HG03442 (cell line): ENCODE results near the gene BORCS5.
"Not testable (repeated sequence)": the region's sequence is repeated elsewhere in the genome, so short reads cannot be mapped to it uniquely, and the experiment has no call there.

Experiments used
- ATAC-seq: cut with Tn5 transposase; IDR thresholded peaks from one replicate; pipeline ENCODE4 v1.9.1; 2021; ENCODE audit warnings: mild to moderate bottlenecking, moderate library complexity; ENCODE audit not compliant: unreplicated experiment

The BORCS5 gene

DNA sequence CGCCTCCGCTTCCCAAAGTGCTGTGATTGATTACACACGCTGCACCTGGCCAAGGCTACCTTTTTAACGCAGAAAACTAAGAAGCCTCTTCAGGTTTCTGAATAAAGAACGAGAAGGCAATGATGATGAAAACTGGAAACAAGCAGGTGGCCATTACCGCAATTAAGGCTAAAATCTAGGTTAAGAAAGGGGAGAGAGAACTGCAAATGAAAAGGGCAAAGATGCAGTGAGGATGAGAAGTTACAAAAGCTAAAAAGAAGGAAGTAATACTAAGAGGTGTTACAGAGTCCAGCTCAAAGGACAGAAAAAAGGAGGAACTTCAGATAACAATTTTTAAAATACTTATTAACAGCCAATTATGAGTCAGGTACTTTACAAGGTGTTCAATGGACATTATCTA is 126.1 kb downstream of the BORCS5 start:
- ATAC-seq = no peak

DNA sequence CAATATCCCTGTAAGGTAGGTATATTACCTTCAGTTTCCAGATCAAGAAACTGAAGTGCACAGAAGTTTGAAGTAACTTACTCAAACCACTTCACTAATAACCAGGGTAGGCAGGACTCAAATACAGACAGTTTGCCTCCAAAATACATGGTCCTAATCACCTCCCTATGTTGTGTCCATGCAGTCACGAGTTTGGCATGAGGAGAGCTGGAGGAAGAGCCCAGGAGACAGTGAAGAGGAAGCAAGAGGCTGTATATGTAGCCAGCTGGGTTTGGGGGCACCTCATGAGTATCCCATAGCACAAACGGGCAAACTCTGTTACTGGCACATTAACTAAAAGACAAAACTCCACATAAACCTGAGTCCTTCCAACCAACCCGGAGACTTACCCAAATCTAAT is 126.6 kb downstream of the BORCS5 start:
- no peak for ATAC-seq

DNA sequence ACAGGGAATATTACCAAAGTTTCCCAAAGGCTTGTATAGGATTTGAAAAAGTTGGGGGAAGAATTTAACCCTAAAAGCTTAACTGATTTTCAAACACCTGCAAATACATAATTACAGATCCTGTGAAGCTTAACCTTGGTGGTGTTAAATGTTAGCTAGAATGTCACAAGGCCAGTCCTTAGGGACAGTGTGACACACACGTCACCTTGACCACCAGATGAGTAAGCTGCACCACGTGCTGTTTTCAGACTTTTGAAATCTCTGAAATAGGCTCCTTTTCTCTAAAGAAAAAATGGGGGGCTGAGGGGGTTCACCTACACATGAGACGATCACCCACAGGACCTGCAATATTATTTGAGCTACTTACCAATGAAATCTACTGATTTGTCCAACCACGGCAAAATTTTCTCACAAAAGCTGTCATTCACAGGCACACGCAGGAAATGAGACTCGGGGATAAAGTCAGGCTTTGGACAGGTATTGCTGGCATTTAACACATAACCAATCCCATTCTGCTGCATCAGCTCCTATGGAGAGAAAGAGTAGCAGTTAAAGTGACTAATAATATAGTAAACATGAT is 129.9 kb downstream of the BORCS5 start:
- ATAC-seq = peak; percentile 73

DNA sequence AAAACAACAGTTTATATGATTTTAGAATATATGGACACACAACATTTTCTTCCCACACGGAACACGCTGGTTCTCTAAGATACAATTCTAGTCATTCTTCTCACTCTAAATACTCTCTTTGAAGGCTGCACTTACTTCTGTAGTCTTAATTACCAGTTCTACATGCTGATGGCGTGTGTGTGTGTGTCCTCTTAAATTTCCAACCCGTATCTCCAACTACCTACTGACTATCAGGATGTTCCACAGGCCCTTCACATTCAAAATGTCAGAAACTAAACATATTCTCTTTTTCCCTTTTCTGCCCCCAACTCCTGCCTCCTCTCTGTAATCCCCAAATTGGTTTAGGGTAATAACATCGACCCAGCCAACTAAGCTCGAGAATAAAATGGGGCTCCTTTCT is 130.6 kb downstream of the BORCS5 start:
- ATAC-seq = no peak

DNA sequence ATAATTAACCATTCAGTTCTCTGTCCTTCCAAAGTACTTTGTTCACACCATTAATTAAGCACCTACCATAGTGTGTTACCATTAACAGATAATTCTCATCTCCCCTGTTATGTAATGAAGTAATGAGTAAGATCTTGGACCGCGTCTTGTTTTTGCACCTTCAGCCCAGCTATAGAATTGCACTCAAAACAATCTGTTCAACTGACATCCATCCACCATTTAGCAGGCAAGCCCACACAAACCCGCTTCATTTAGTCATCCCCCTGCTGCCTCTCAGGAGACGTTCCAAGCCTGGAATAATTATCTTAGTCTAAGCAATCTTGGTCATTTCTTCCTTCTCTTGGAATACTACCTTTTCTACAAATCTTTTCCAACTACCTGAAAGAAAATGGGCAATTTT is 131.4 kb downstream of the BORCS5 start:
- no peak for ATAC-seq

DNA sequence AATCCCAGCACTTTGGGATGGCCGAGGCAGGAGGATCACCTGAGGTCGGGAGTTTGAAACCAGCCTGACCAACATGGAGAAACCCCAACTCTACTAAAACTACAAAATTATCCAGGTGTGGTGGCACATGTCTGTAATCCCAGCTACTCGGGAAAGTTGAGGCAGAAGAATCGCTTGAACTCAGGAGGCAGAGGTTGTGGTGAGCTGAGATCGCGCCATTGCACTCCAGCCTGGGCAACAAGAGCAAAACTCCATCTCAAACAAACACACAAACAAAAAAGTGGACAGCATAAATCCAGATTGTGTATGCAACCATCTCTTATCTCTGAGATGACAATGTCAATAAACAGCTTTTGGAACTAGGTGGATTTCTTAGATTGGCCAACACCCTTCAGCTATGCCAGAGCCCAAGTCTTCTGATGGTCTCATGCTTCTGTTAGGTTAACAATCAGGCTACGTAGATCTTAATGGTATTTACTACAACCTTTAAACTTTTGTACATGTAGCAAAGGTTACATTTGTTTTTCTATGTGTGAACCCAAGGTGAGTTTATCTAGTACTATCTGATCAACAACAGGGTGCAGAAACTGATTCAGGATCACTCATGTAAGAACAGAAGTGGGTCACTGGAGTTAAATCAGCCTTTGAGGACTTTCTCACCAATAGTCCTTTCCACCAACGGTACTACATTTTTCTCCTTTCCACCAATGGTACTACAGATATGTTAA is 132.1 kb downstream of the BORCS5 start:
- ATAC-seq = no peak

DNA sequence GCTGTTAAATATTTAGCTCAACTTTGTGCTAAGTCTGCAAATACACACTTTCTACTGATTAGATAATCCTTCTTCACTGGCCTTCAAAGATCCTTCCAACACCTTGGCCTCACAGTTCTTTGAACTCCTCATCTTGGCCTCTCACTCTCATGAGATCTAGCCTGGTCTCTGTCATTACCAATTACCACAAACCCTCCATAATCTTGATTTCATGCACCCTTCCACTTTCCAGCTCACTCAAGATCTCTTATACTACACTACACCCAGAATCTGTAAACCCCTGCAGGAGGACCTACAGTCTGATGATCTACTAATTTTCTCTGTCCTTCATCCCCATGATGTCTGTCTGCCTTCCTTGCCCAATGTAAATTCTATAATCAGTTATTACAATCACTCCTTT is 134.7 kb downstream of the BORCS5 start:
- no peak for ATAC-seq

DNA sequence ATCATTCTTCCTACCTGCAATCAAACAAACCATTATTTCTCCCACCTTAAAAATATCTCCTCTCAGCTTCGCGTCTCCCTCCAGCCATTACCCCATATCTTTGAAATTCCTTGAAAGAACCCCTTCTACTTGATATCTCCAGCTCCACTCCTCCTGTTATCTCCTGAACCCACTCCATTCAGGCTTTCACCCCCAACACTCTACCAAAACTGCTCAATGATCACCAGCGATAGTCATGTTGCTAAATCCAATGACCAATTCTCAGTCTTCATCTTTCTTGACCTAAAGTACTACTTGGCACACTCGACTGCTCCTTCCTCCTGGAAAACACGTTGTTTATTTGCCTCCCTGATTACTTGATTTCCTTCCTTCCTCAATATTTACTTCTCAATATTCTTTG is 135.7 kb downstream of the BORCS5 start:
- ATAC-seq = no peak

DNA sequence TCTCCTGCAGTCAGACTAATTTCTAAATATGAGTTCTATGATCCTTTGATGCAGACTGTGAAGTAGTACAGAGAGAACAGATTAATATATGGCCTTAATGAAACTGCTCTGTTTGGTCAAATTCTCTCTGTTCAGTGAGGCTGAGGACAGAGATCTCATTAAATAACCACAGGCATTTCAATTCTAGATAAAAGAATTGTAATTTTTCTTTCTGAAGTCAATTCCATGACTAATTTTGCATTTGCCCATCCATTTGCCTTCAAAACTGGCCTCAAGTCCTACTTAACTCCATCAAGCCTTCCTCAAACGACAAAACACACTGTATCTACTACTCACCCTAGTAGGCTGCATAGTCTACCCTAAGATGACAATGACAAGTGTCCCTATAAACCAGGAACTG is 138.7 kb downstream of the BORCS5 start:
- ATAC-seq = no peak

DNA sequence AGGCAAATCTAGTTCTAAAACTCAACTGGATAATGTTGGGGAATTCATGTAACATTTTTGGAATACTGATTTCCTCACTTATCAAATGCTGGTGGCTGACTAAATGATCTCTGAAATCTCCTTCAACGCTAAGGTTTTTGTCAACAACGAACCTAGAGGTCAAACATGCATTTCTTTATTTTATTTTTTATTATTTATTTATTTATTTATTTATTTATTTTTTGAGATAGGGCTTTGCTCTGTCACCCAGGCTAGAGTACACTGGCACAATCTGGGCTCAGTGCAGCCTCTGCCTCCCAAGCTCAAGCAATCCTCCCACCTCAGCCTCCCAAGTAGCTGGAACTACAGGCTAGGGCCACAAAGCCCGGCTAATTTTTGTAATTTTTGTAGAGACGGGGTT is 141.3 kb downstream of the BORCS5 start:
- ATAC-seq = no peak

DNA sequence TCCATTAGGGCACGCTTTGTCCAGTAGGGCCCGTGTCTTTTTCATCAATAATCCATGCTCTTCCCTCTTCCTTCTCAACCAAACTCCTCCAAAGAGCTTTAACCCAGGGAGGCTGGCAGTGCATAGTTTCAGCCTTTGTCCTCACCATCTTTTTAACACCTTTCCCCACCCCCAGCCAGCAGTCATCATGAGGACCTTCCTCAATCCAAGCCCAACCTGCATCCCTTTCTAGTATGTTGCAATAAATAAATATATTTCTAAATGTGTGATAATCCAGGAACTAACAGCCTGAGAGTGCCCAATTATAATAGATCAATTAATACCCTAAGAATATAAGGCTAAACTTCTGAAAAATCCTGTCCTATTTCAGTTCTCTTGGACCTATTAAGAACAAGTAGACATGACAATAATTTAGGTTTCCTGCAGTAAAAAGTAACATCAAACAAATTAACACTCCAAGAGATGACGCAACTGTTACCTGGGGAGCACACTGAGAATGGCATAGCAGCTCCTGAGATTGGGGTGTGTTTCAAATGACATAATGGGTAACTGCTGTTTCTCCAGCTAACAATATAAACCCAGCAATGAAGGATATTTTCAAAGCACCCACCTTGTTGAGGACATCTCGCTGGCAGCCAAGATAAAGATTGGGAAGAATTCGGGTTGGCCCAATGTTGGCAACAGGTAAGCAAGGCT is 143.2 kb downstream of the BORCS5 start:
- ATAC-seq = no peak

DNA sequence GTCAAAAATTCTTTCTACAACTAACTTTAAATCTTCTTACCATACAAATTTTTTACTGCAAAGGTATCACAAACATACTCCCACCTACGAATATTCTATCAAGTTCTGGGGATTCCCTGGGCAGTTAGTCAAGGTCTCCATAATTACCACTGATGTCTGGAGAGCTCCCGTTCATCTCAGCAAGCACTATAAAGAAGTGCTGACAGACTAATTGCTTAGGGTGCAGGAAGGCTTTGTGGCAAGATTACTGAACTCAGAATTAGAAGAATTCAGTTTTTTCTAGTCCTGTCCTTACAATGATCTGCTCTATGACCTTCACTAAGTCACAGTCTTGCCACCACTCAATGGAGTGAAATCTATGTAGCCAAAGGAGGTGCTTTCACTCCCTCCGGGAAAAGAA is 144.2 kb downstream of the BORCS5 start:
- no peak for ATAC-seq

DNA sequence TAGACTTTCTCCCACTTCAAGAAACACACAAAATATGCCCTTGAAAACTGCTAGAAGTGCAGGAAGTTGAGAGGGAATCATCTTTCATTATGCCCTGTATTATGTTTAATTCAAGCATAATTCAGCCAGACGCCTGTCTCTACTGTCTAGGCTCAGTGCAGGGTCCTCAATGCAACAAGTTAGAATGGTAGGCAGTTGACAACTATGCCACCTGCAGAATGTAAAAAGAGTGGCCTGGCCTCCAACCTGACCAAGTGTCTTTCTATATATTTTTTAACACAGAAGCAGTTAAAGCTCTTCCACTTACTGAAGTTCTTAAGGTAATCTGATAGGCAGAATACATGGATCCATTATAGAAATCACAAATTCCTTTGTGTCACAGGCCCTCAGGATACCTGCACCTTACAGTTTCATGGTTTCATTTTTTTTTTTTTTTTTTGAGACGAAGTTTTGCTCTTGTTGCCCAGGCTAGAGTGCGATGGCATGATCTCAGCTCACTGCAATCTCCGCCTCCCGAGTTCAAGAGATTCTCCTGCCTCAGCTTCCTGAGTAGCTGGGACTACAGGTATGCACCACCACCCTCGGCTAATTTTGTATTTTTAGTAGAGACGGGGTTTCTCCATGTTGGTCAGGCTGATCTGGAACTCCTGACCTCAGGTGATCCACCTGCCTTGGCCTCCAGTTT is 145.4 kb downstream of the BORCS5 start:
- not testable (repeated sequence) for ATAC-seq

DNA sequence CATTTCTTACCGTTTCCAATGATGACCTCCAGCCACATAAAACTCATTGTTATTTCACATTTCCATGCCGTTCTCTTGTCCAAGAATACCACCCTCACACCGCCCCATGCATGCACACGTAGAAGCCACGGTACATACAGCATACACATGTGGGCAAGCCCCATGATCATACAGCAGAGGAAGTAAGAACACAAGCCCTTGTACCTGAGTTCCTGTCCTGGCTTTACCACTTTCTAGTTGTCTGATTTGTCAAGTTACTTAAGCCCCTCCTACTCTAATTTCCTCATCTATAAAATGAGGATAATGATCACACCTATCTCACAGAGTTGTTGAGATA is 145.9 kb downstream of the BORCS5 start:
- no peak for ATAC-seq

DNA sequence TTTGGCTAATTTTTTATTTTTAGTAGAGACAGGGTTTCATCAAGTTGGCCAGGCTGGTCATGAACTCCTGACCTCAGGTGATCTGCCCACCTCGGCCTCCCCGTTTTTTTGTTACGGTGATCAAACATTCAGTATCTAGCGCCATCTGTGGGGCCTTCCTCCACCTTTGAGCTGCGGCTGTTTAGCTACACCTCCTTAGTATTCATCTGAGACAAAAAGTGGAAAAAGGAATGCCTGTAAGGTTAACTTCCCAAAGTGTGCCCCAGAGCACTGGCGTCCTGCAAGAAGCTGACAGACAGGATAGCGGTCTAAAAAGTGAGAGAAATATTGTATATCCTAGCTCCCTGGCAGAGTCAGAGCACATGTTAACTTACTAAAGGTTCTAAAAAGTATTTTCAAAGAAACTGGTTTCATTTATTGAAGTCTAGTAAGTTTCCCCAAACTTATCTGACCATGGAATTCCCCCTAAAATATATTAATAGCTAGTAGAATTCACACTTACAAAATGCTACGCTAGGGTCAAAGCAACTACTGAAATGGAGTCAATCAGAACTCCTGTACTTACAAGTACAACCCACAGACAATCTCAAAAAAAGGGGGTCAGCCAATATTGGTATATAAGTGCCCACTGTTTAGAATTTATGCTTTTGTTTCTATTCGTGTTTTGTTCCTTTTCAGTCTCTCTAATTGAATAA is 146.7 kb downstream of the BORCS5 start:
- ATAC-seq = no peak

DNA sequence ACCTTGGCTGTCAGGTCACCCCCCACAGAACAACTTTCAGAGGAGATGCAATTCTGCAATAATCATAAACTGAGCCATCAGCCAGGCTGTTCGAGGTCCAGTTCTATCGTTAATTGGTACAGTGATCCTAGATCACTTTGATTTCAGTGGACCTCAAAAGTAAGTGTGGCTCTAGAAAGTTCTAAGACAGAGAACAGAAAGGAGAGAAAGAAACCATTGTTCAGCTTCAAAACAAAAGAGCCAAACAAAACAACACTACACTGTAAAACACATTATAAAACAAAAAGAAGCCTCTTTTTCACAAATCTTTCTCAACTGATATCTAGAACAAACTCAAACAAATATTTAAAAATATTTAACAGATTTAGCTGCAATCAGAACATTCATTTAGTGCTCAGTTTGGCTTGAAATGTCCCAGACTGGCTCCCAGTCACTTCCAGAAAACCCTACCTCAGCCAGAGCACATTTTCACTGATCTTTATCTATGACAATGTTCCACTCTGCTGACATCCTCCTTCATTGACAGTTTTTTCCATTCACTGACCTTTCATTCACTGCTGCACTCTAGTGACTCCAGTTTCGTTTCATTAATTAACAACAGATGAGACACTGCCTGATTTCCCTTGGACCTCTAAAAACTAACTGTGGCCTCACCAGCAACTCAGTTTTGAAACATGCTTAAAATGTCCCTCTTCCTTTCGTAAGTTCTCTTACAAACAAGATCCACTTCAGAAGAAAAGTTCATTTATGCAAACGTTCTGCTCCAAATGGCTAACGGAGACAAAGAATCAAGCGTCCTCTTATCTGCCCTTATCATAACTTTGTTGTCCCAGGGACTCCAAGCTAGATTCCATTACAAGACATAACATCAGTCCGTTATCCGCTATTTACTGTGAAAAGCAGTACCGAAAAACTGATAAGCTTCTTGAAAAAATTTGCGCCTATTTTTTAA is 148.9 kb downstream of the BORCS5 start:
- peak; percentile 55 for ATAC-seq

DNA sequence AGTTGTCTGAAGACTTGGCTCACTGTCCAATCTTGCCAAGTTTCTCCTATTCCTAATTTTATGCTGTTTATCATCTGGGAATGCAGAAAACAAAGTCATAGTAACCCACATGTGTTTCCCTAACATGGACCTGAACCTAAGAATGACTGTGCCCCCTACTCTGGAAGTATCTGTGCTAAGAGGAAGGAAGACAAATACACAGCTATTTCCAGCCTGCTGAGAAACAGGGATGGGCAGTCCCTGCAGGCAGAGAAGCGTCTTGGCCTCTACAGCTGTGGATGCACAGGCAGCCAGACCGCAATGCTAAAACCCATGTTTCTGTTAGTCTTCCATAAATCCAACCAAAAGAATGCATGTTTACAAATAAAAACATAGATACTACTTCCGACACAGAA is 149.6 kb downstream of the BORCS5 start:
- ATAC-seq = no peak

DNA sequence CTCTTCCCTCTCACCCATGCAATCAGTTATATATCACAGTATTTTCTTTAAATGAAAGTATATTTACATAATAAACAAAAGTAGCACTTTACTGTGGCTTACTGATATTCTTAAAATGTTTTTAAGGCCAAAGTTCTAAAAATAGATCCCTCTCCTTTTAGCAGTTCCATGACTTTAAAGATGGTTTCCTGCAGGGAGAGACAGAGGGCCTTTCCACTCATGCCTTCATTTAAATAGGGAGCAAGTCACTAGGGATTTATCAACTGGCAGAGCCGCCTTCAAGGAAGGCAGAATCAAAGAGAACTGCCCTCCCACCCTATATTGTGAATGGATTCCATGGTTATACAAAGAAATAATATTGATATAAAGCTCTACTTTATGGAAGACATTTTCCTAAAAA is 150.2 kb downstream of the BORCS5 start:
- ATAC-seq = no peak

DNA sequence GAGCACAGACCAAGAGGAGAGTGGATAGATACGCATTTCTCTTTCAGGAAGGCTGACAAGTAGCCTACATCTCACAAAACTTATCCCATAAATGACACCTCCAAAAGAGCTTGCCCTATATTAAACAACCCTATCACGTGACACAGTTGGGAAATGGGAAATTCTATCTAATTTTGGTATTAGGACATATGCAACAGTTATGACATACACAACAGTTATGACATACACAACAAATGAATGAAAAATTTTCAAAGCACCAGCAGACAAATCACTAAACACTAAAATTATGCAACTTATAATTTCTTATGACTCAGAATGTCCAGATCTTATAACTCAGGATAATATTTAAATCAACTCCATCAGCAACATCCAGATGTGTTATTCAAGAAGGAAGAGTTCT is 151.7 kb downstream of the BORCS5 start:
- no peak for ATAC-seq

DNA sequence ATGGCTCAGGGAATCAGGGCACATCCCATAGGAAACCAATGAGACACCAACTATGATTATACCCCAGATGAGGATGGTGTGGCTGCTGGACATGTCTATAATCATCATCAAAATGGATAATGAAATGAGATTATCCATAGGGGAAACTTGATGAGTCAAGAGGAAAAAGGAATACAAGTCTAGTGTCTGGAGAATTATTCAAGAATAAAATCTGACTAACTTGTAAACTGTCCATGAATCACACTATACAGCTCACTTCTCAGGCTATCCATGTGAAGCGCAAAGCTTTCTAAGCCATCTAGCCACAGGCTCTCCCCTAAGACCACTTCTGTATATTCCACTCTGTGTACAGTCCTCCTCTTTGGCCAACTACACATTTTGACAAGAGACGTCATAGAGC is 153.3 kb downstream of the BORCS5 start:
- ATAC-seq = no peak
